Endothelial cell of umbilical vein (primary cell): ENCODE results near the gene GPR78. TPM values are rescaled to one million over a fixed set of nuclear protein-coding genes. Genes with fewer than 3 reads are reported as not detected.

Experiments used
- BruUV-seq: library from RNA; stranded (reverse); fragments of 400-500 nt; replicated peaks from 2 replicates; lab custom pipeline; 2021; lab: Mats Ljungman, UMichigan
- CTCF ChIA-PET: fragments of 300-600, 350-600 bp; sonication (Branson Sonifier 250); formaldehyde crosslinking; loops from one replicate; lab custom pipeline; 2021; ENCODE audit warnings: antibody characterized with exemption, inconsistent platforms; lab: Charles Lee
- POLR2A ChIA-PET: fragments of 300-600, 350-600 bp; sonication (Branson Sonifier 250); formaldehyde crosslinking; loops from one replicate; lab custom pipeline; 2021; ENCODE audit warnings: antibody characterized with exemption, inconsistent platforms; lab: Charles Lee
- DNase-seq: peaks from one replicate; pipeline ENCODE4 v3.0.0-alpha.2; 2011; ENCODE audit warnings: low read depth, low spot score
- FAIRE-seq: peaks from 2 replicates; lab custom pipeline; 2011; peaks lifted over from hg19 to GRCh38; lab: Jason Lieb, UNC
- H2AFZ ChIP-seq: 2 replicates; pipeline ENCODE4 v1.6.0; 2012; ENCODE audit warnings: low read depth, low read length, control low read depth, inconsistent platforms
- H3K27ac ChIP-seq: 2 replicates; pipeline ENCODE4 v1.5.1; 2011; ENCODE audit warnings: low read depth, mild to moderate bottlenecking, control low read depth, low read length, moderate library complexity; ENCODE audit not compliant: insufficient read depth
- H3K27me3 ChIP-seq, 2 experiments: 2 replicates each; pipeline versions ENCODE4 v1.6.0 to v1.6.1; 2011; ENCODE audit warnings: low read length in 2 of 2, mixed read lengths in 1 of 2; ENCODE audit not compliant: control insufficient read depth in 2 of 2, insufficient read depth in 2 of 2
- H3K36me3 ChIP-seq, 2 experiments: 2 replicates in 1 of 2; 3 replicates in 1 of 2; pipeline ENCODE4 v1.5.1; 2011; ENCODE audit warnings: low read length in 2 of 2, mild to moderate bottlenecking in 1 of 2, moderate library complexity in 1 of 2; ENCODE audit not compliant: control insufficient read depth in 2 of 2, insufficient read depth in 2 of 2; ENCODE audit errors: extremely low read depth in 1 of 2
- H3K4me1 ChIP-seq: 3 replicates; pipeline ENCODE4 v1.5.1; 2011; ENCODE audit warnings: mild to moderate bottlenecking, low read length; ENCODE audit not compliant: control insufficient read depth, insufficient read depth; ENCODE audit errors: extremely low read depth
- H3K4me2 ChIP-seq: 2 replicates; pipeline ENCODE4 v1.6.1; 2011; ENCODE audit warnings: low read length, control low read depth, mixed read lengths; ENCODE audit not compliant: insufficient read depth
- H3K4me3 ChIP-seq, 3 experiments: fragments of 200-600 bp in 1 of 3; sonication (generic), shearing (Covaris generic) in 1 of 3; replicated peaks in 1 of 3; 2 replicates each; pipeline ENCODE4 v1.5.1; 2011 to 2016; ENCODE audit warnings: control low read depth in 3 of 3, low read length in 3 of 3, mild to moderate bottlenecking in 2 of 3, inconsistent platforms in 1 of 3, low read depth in 1 of 3, moderate library complexity in 1 of 3; ENCODE audit not compliant: insufficient read depth in 1 of 3
- H3K79me2 ChIP-seq: 2 replicates; pipeline ENCODE4 v1.6.0; 2012; ENCODE audit warnings: low read length, inconsistent platforms; ENCODE audit not compliant: control insufficient read depth, insufficient read depth
- H3K9ac ChIP-seq: replicated peaks from 2 replicates; pipeline ENCODE3; 2011; ENCODE audit warnings: low read length, control low read depth; ENCODE audit not compliant: insufficient read depth; ENCODE audit errors: extremely low read depth
- H3K9me1 ChIP-seq: replicated peaks from 3 replicates; pipeline ENCODE4 v1.6.0; 2011; ENCODE audit warnings: mild to moderate bottlenecking, low read length; ENCODE audit not compliant: control insufficient read depth, insufficient read depth; ENCODE audit errors: extremely low read depth
- H3K9me3 ChIP-seq: replicated peaks from 2 replicates; pipeline ENCODE4 v1.5.1; 2012; ENCODE audit warnings: low read length, inconsistent platforms; ENCODE audit not compliant: control insufficient read depth, insufficient read depth
- H4K20me1 ChIP-seq: replicated peaks from 2 replicates; pipeline ENCODE3; 2011; ENCODE audit warnings: mild to moderate bottlenecking, low read length; ENCODE audit not compliant: control insufficient read depth, insufficient read depth; ENCODE audit errors: extremely low read depth
- CTCF ChIP-seq, 2 donors: IDR thresholded peaks; 1 replicate in 1 of 2; 2 replicates in 1 of 2; pipeline ENCODE4 v1.5.1; 2011; ENCODE audit warnings: low read length in 2 of 2, mild to moderate bottlenecking in 2 of 2, moderate library complexity in 2 of 2, control low read depth in 1 of 2, inconsistent platforms in 1 of 2, low read depth in 1 of 2; ENCODE audit not compliant: insufficient read depth in 1 of 2; ENCODE audit errors: extremely low read depth in 1 of 2
- EZH2 ChIP-seq: IDR thresholded peaks from 2 replicates; pipeline ENCODE4 v1.6.1; 2012; ENCODE audit warnings: borderline replicate concordance, low read depth, mild to moderate bottlenecking, moderate library complexity, low read length, inconsistent platforms; ENCODE audit not compliant: severe bottlenecking
- FOS ChIP-seq: IDR thresholded peaks from 2 replicates; pipeline ENCODE4 v1.6.1; 2011; ENCODE audit warnings: mild to moderate bottlenecking, low read length, moderate library complexity, borderline replicate concordance; ENCODE audit not compliant: insufficient read depth
- GATA2 ChIP-seq: IDR thresholded peaks from 2 replicates; pipeline ENCODE4 v1.7.0; 2011; ENCODE audit warnings: low read depth, mild to moderate bottlenecking, moderate library complexity, mixed read lengths, low read length; ENCODE audit not compliant: insufficient read length, insufficient read depth
- JUN ChIP-seq: IDR thresholded peaks from 2 replicates; pipeline ENCODE4 v1.6.1; 2011; ENCODE audit warnings: borderline replicate concordance, low read depth; ENCODE audit not compliant: insufficient read length, insufficient read depth
- MYC ChIP-seq: IDR thresholded peaks from one replicate; pipeline ENCODE4 v1.6.1; 2011; ENCODE audit warnings: mild to moderate bottlenecking, low read depth, low read length
- POLR2A ChIP-seq: IDR thresholded peaks from 2 replicates; pipeline ENCODE4 v1.6.1; 2012; ENCODE audit warnings: low read depth, mild to moderate bottlenecking, control low read depth, low read length
- POLR2AphosphoS5 ChIP-seq: IDR thresholded peaks from 2 replicates; pipeline ENCODE4 v1.6.1; 2012; ENCODE audit warnings: low read depth, mild to moderate bottlenecking, control low read depth, low read length, moderate library complexity; ENCODE audit not compliant: insufficient read depth
- dilution Hi-C: fragments of 300-500 bp; cut with MboI; formaldehyde crosslinking; loops from one replicate; pipeline ENCODE4 v1.15.0; 2019; ENCODE audit warnings: low sequenced_read_pairs; ENCODE audit not compliant: extremely low pct_ligation_motif_present
- intact Hi-C: fragments of 100-400 bp; cut with micrococcal nuclease; formaldehyde crosslinking; loops from one replicate; pipeline ENCODE4 v1.10.0; 2022
- polyA plus RNA-seq, 4 experiments: library from polyadenylated mRNA; depleted of rRNA in 3 of 4; stranded (reverse) in 3 of 4; unstranded in 1 of 4; fragments of >200 nt; gene quantifications; 2 replicates each; pipeline versions ENCODE4 v1.2.1 to v1.2.3, GENCODE V29; 2011 to 2012; ENCODE audit warnings: missing spikeins in 1 of 4
- total RNA-seq: library from RNA; stranded (reverse); gene quantifications from 2 replicates; pipeline ENCODE4 v1.2.3, GENCODE V29; 2021
- TF ChIP-seq, protein P1 (sequence below): IDR thresholded peaks from 2 replicates; pipeline ENCODE4 v1.6.1; 2011; ENCODE audit not compliant: insufficient read depth, insufficient read length

GPR78 gene
- total and polyA plus RNA-seq, 2 donors (not counting 3 experiments of a cell fraction or from before 2014, with no cell fraction given): not detected

DNA sequence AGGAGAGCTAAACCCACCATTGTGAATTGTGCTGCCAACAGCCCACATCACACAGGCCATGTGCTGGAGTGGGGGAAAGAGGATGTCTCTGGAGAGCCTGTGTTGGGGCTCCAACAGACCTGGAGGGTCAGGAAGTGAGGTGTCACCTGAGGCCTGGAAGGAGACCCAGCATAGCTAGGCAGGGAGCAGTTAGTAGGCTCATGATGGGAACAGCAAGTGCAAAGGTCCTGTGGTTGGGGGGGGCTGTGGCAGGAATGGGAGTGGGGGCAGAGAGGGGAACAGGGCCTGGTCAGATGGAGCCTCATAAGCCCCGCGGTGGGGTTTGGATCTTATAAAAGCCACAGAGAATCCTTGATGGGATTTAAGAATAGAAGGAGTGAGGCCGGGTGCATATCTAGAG, 35.9 kb upstream of the GPR78 start:
- Histone ChIP-seq H3K36me3 (no peaks in the 10 kb centered on the region), H3K4me2 (no peak overlapping the region), H3K79me2 (no peaks in the 10 kb centered on the region), H3K9me3 (no peaks in the 10 kb centered on the region), H4K20me1 (no peaks in the 10 kb centered on the region), H3K4me3 (no peak overlapping the region), H3K9me1 (no peaks in the 10 kb centered on the region), H2AFZ (no peak overlapping the region), H3K4me1 (no peaks in the 10 kb centered on the region), H3K27ac (no peak overlapping the region), H3K27me3 (no peaks in the 10 kb centered on the region), H3K9ac (no peak overlapping the region)
- no peak for TF ChIP-seq FOS
- no peak for TF ChIP-seq EZH2
- no peak for TF ChIP-seq GATA2
- dilution Hi-C loops (no loop called here), intact Hi-C loops (no loop called here)
- ChIA-PET CTCF (no interaction called here), POLR2A (no interaction called here)
- FAIRE-seq (no peak), DNase-seq (no peak)
- BruUV-seq: no TSS peak

DNA sequence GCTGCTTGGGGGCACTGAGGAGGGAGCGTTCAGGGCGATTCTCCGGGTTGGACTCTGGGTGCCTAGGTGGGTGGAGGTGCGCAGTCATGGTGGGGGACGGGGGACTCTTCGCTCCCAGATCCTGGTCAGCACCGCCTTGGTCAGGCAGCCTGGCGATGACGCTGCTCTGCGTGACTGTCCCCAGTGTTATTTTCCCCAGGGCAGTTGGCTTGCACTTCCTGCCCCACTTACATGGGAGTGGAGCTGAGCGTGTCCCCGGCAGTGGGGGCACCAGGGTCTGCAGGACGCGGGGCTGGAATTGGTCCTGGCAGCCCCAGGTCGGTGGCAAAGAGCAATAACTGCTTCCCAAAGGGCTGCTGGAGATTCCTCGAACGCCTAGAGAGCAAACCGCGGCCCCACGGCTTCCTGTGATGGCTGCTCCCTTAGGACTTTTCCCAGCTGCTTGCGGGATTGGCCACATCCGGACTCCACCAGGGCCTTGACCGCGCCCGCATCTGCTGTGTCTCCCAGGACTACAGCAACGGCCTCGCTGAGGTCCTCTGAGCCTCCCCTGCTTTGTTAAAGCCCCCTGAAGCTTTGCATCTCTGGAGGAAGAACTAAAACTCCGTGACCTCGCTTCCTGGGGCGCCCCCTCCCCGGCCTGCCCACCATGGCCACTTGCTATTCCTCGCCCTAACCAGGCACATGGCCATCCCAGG, 35.3 kb upstream of the GPR78 start:
- no peak overlapping the region for H3K4me3 ChIP-seq
- no peaks in the 10 kb centered on the region for H4K20me1 ChIP-seq
- ChIA-PET CTCF (interaction anchor here (1.0 kb wide), 1 partner anchor 76 kb away, joined by 3 read pairs; no protein-coding TSS in a partner anchor), POLR2A (no interaction called here)
- H3K27ac ChIP-seq: no peak overlapping the region
- TF ChIP-seq POLR2A (no peak), CTCF (IDR thresholded peaks at IDR 0.05; ENCODE audit: extremely low read depth in 1 of 2, insufficient read depth in 1 of 2, low read depth in 1 of 2, low read length in 2 of 2) (no peak), EZH2 (no peak), POLR2AphosphoS5 (no peak), MYC (no peak), FOS (no peak), GATA2 (no peak), JUN (no peak)
- TF ChIP-seq, protein P1, sequence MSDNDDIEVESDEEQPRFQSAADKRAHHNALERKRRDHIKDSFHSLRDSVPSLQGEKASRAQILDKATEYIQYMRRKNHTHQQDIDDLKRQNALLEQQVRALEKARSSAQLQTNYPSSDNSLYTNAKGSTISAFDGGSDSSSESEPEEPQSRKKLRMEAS: no peak
- no peak overlapping the region for H3K9ac ChIP-seq
- FAIRE-seq (no peak), DNase-seq (no peak)
- H3K27me3 ChIP-seq: no peaks in the 10 kb centered on the region
- H2AFZ ChIP-seq: no peak overlapping the region
- no peak overlapping the region for H3K4me2 ChIP-seq
- H3K79me2 ChIP-seq: no peaks in the 10 kb centered on the region
- intact Hi-C loops (no loop called here), dilution Hi-C loops (no loop called here)
- BruUV-seq: no TSS peak
- no peaks in the 10 kb centered on the region for H3K9me1 ChIP-seq
- H3K9me3 ChIP-seq: no peaks in the 10 kb centered on the region
- H3K4me1 ChIP-seq: no peaks in the 10 kb centered on the region
- H3K36me3 ChIP-seq: no peaks in the 10 kb centered on the region
